GM23338 (cell line): ENCODE data around the gene TRIM31. TPM values are rescaled to one million over a fixed set of nuclear protein-coding genes. Genes with fewer than 3 reads are reported as not detected.

ENCODE experiments used
- ATAC-seq: fragments of 200-7000 bp; cut with Tn5 transposase; 3 replicates; pipeline ENCODE4 v1.9.1; 2020
- DNase-seq: peaks from one replicate; pipeline ENCODE4 v3.0.0-alpha.2; 2015; ENCODE audit warnings: low spot score
- H2AFZ ChIP-seq: fragments of 200-600 bp; sonication (generic); 2 replicates; pipeline ENCODE4 v1.8.0; 2016; ENCODE audit warnings: antibody characterized with exemption, mild to moderate bottlenecking, moderate library complexity
- H3F3A ChIP-seq: fragments of 200-600 bp; sonication (generic); replicated peaks from 2 replicates; pipeline ENCODE4 v1.8.0; 2017; ENCODE audit warnings: antibody characterized with exemption, mixed run types, low read depth
- H3K27ac ChIP-seq: fragments of 200-600 bp; sonication (generic); 2 replicates; pipeline ENCODE4 v1.6.1; 2016; ENCODE audit warnings: low read depth
- H3K27me3 ChIP-seq: fragments of 200-600 bp; sonication (generic); 2 replicates; pipeline ENCODE4 v1.8.0; 2016; ENCODE audit warnings: mild to moderate bottlenecking, mixed run types, moderate library complexity; ENCODE audit not compliant: insufficient read depth
- H3K36me3 ChIP-seq: fragments of 200-600 bp; sonication (generic); 2 replicates; pipeline ENCODE4 v1.8.0; 2016; ENCODE audit warnings: mild to moderate bottlenecking; ENCODE audit not compliant: insufficient read depth
- H3K4me1 ChIP-seq: fragments of 200-600 bp; sonication (generic); 2 replicates; pipeline ENCODE4 v1.8.0; 2016; ENCODE audit warnings: mild to moderate bottlenecking, moderate library complexity; ENCODE audit not compliant: insufficient read depth
- H3K4me2 ChIP-seq: fragments of 200-600 bp; sonication (generic); 2 replicates; pipeline ENCODE4 v1.7.1; 2017; ENCODE audit warnings: mixed run types
- H3K4me3 ChIP-seq: fragments of 200-600 bp; sonication (generic); 2 replicates; pipeline ENCODE4 v1.6.1; 2016; ENCODE audit warnings: mixed run types
- H3K79me2 ChIP-seq: fragments of 200-600 bp; sonication (generic); replicated peaks from 2 replicates; pipeline ENCODE4 v1.8.0; 2017; ENCODE audit warnings: mild to moderate bottlenecking; ENCODE audit not compliant: insufficient read depth
- H3K9me2 ChIP-seq: fragments of 200-600 bp; sonication (generic); 2 replicates; pipeline ENCODE4 v1.8.0; 2017; ENCODE audit not compliant: insufficient read depth
- H4K20me1 ChIP-seq: fragments of 200-600 bp; sonication (generic); replicated peaks from 2 replicates; pipeline ENCODE4 v1.8.0; 2017; ENCODE audit warnings: mild to moderate bottlenecking; ENCODE audit not compliant: insufficient read depth
- H3K27ac Mint-ChIP-seq: 2 replicates; pipeline ENCODE4 v1.8.0; 2020; ENCODE audit warnings: inconsistent platforms, mild to moderate bottlenecking, moderate library complexity, mixed read lengths
- H3K27me3 Mint-ChIP-seq: 3 replicates; pipeline ENCODE4 v1.8.0; 2022; ENCODE audit warnings: low read depth, mild to moderate bottlenecking, moderate library complexity, mixed read lengths, inconsistent platforms; ENCODE audit not compliant: insufficient read depth, poor library complexity
- H3K36me3 Mint-ChIP-seq: 3 replicates; pipeline ENCODE4 v1.8.0; 2021; ENCODE audit warnings: low read depth, mild to moderate bottlenecking, inconsistent platforms, moderate library complexity, mixed read lengths
- H3K4me1 Mint-ChIP-seq: 3 replicates; pipeline ENCODE4 v1.8.0; 2020; ENCODE audit warnings: mild to moderate bottlenecking, inconsistent platforms, mixed read lengths
- H3K4me3 Mint-ChIP-seq: 3 replicates; pipeline ENCODE4 v1.8.0; 2021; ENCODE audit warnings: moderate library complexity, mild to moderate bottlenecking, inconsistent platforms, mixed read lengths
- H3K9me3 Mint-ChIP-seq: 3 replicates; pipeline ENCODE4 v1.8.0; 2020; ENCODE audit warnings: moderate library complexity, mild to moderate bottlenecking, inconsistent platforms, mixed read lengths
- CREB1 ChIP-seq: fragments of 250-450 bp; sonication (Bioruptor Pico); IDR thresholded peaks from 2 replicates; pipeline ENCODE4 v1.5.0; 2020; ENCODE audit warnings: low read depth, mild to moderate bottlenecking, moderate library complexity
- EZH2 ChIP-seq: fragments of 200-600 bp; sonication (generic); IDR thresholded peaks from one replicate; pipeline ENCODE4 v1.8.0; 2017; ENCODE audit warnings: antibody characterized with exemption, mild to moderate bottlenecking, low read depth; ENCODE audit not compliant: unreplicated experiment
- JUNB ChIP-seq: IDR thresholded peaks from one replicate; pipeline ENCODE4 v1.6.1; 2016; ENCODE audit warnings: antibody characterized with exemption; ENCODE audit not compliant: unreplicated experiment
- NANOG ChIP-seq: IDR thresholded peaks from 2 replicates; pipeline ENCODE4 v1.6.1; 2016; ENCODE audit warnings: antibody characterized with exemption, borderline replicate concordance
- POLR2AphosphoS5 ChIP-seq: IDR thresholded peaks from 2 replicates; pipeline ENCODE4 v1.6.1; 2016; ENCODE audit warnings: antibody characterized with exemption, low read depth
- STAT1 ChIP-seq: IDR thresholded peaks from one replicate; pipeline ENCODE4 v1.6.1; 2016; ENCODE audit warnings: antibody characterized with exemption; ENCODE audit not compliant: unreplicated experiment
- ZNF331 ChIP-seq: fragments of 250-450 bp; sonication (Bioruptor Pico); IDR thresholded peaks from 2 replicates; pipeline ENCODE4 v1.5.0; 2020; ENCODE audit warnings: low read depth, mild to moderate bottlenecking, moderate library complexity
- polyA plus RNA-seq: library from polyadenylated mRNA; unstranded; fragments of >200 nt; fragmentation: Nextera tagmentation; extraction: Ambion mirVana; gene quantifications from 2 replicates; pipeline ENCODE4 v1.2.1, GENCODE V29; 2016
- small RNA-seq: library from RNA; depleted of rRNA; stranded (forward); fragments of <200 nt; gene quantifications from one replicate; pipeline ENCODE3, GENCODE V24; 2014; ENCODE audit warnings: low replicate concordance
- total RNA-seq: library from RNA; depleted of rRNA; stranded (reverse); fragments of >200 nt; shearing (Covaris generic); gene quantifications from 2 replicates; pipeline ENCODE4 v1.2.3, GENCODE V29; 2014; rRNA removed
- TF ChIP-seq, protein P1 (sequence below): IDR thresholded peaks from one replicate; pipeline ENCODE4 v1.6.1; 2018; ENCODE audit warnings: antibody characterized with exemption; ENCODE audit not compliant: unreplicated experiment
- TF ChIP-seq, protein P2 (sequence below), 2 experiments: fragments of 200-600 bp in 1 of 2; sonication (generic) in 1 of 2; conservative IDR thresholded peaks; 2 replicates each; pipeline versions ENCODE4 v1.5.1 to v1.6.1; 2016 to 2017; ENCODE audit warnings: antibody characterized with exemption in 2 of 2, low read depth in 2 of 2, mild to moderate bottlenecking in 2 of 2, moderate library complexity in 1 of 2

Gene TRIM31
- total and polyA plus RNA-seq, 2 experiments from 2014 or later = 0.26 TPM; not detected in 1

- no peak for TF ChIP-seq POLR2AphosphoS5
- TF ChIP-seq, protein P1, sequence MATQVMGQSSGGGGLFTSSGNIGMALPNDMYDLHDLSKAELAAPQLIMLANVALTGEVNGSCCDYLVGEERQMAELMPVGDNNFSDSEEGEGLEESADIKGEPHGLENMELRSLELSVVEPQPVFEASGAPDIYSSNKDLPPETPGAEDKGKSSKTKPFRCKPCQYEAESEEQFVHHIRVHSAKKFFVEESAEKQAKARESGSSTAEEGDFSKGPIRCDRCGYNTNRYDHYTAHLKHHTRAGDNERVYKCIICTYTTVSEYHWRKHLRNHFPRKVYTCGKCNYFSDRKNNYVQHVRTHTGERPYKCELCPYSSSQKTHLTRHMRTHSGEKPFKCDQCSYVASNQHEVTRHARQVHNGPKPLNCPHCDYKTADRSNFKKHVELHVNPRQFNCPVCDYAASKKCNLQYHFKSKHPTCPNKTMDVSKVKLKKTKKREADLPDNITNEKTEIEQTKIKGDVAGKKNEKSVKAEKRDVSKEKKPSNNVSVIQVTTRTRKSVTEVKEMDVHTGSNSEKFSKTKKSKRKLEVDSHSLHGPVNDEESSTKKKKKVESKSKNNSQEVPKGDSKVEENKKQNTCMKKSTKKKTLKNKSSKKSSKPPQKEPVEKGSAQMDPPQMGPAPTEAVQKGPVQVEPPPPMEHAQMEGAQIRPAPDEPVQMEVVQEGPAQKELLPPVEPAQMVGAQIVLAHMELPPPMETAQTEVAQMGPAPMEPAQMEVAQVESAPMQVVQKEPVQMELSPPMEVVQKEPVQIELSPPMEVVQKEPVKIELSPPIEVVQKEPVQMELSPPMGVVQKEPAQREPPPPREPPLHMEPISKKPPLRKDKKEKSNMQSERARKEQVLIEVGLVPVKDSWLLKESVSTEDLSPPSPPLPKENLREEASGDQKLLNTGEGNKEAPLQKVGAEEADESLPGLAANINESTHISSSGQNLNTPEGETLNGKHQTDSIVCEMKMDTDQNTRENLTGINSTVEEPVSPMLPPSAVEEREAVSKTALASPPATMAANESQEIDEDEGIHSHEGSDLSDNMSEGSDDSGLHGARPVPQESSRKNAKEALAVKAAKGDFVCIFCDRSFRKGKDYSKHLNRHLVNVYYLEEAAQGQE = no peak
- no peak for TF ChIP-seq ZNF331
- TF ChIP-seq JUNB = no peak
- TF ChIP-seq, protein P2, sequence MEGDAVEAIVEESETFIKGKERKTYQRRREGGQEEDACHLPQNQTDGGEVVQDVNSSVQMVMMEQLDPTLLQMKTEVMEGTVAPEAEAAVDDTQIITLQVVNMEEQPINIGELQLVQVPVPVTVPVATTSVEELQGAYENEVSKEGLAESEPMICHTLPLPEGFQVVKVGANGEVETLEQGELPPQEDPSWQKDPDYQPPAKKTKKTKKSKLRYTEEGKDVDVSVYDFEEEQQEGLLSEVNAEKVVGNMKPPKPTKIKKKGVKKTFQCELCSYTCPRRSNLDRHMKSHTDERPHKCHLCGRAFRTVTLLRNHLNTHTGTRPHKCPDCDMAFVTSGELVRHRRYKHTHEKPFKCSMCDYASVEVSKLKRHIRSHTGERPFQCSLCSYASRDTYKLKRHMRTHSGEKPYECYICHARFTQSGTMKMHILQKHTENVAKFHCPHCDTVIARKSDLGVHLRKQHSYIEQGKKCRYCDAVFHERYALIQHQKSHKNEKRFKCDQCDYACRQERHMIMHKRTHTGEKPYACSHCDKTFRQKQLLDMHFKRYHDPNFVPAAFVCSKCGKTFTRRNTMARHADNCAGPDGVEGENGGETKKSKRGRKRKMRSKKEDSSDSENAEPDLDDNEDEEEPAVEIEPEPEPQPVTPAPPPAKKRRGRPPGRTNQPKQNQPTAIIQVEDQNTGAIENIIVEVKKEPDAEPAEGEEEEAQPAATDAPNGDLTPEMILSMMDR (conservative IDR thresholded peaks at IDR 0.05; ENCODE audit: low read depth in 2 of 2) = no peak
- TF ChIP-seq EZH2 = no peak
- no peak for TF ChIP-seq NANOG
- TF ChIP-seq STAT1 = no peak
- no peak for TF ChIP-seq CREB1 (CRISPR knock-in tag)
Observed at GRCh38 chr6:30055513-30055912, 57.4 kb downstream of the TRIM31 start (continued).

GRCh38 chr6:30053682-30054081, 59.2 kb downstream of the TRIM31 start:
- Histone ChIP-seq H3K79me2 (no peaks in the 10 kb centered on the region), H4K20me1 (no peaks in the 10 kb centered on the region; the same call in 1 of the 2 replicates), H3K4me3 (no peak overlapping the region), H3F3A (no peaks in the 10 kb centered on the region), H2AFZ (no peak overlapping the region), H3K27me3 (no peaks in the 10 kb centered on the region), H3K9me2 (no peaks in the 10 kb centered on the region), H3K36me3 (no peaks in the 10 kb centered on the region), H3K27ac (no peak overlapping the region), H3K4me1 (no peaks in the 10 kb centered on the region), H3K4me2 (no peak overlapping the region)
- no peaks in the 10 kb centered on the region for H3K36me3 Mint-ChIP-seq
- DNase-seq = no peak
- no peak for TF ChIP-seq CREB1 (CRISPR knock-in tag)
- H3K27me3 Mint-ChIP-seq = no peaks in the 10 kb centered on the region
- no peak for ATAC-seq
- H3K4me3 Mint-ChIP-seq = no peak overlapping the region
- H3K4me1 Mint-ChIP-seq = no peaks in the 10 kb centered on the region
- H3K27ac Mint-ChIP-seq = no peak overlapping the region
- no peaks in the 10 kb centered on the region for H3K9me3 Mint-ChIP-seq

Small RNAs within 50 kb of the gene (small RNA-seq; reads per million reads assigned to genes)
- gene RF00554 = not detected
- not detected for gene RF02219
- gene RF02220 = not detected

Other genes with a start within 250 kb of the TRIM31 start
- 173 and 203 TPM in 2 replicates for gene HLA-A, start 170.6 kb downstream of the TRIM31 start, total RNA-seq
- gene HLA-A, start 170.6 kb downstream of the TRIM31 start, polyA plus RNA-seq = 170 and 180 TPM in 2 replicates
- 28.1 and 30.1 TPM in 2 replicates for gene POLR1H, start 51.8 kb downstream of the TRIM31 start, total RNA-seq
- gene POLR1H, start 51.8 kb downstream of the TRIM31 start, polyA plus RNA-seq = 89.4 and 93.6 TPM in 2 replicates
- 19.2 and 19.6 TPM in 2 replicates for gene PPP1R11, start 45.9 kb downstream of the TRIM31 start, total RNA-seq
- 26.6 and 27.3 TPM in 2 replicates for gene PPP1R11, start 45.9 kb downstream of the TRIM31 start, polyA plus RNA-seq
- 0.85 and 0.94 TPM in 2 replicates for gene RNF39, start 37.3 kb downstream of the TRIM31 start, total RNA-seq
- gene RNF39, start 37.3 kb downstream of the TRIM31 start, polyA plus RNA-seq = 0.50 and 1.1 TPM in 2 replicates
- not detected in 2 replicates for gene TRIM40, start 23.1 kb upstream of the TRIM31 start, total RNA-seq
- not detected in 2 replicates for gene TRIM40, start 23.1 kb upstream of the TRIM31 start, polyA plus RNA-seq
- gene TRIM10, start 48.1 kb upstream of the TRIM31 start, total RNA-seq = 0.31 TPM in 1 of 2 replicates, not detected in the other
- not detected in 2 replicates for gene TRIM10, start 48.1 kb upstream of the TRIM31 start, polyA plus RNA-seq
- 0.23 and 1.0 TPM in 2 replicates for gene TRIM15, start 50.5 kb upstream of the TRIM31 start, total RNA-seq
- gene TRIM15, start 50.5 kb upstream of the TRIM31 start, polyA plus RNA-seq = 0.21 and 0.26 TPM in 2 replicates
- gene TRIM26, start 100.3 kb upstream of the TRIM31 start, total RNA-seq = 31.0 and 38.0 TPM in 2 replicates
- gene TRIM26, start 100.3 kb upstream of the TRIM31 start, polyA plus RNA-seq = 9.9 and 11.0 TPM in 2 replicates
- 14.6 and 19.2 TPM in 2 replicates for gene TRIM39, start 213.8 kb upstream of the TRIM31 start, total RNA-seq
- gene TRIM39, start 213.8 kb upstream of the TRIM31 start, polyA plus RNA-seq = 5.4 and 5.9 TPM in 2 replicates
- 63.7 and 79.3 TPM in 2 replicates for gene RPP21, start 232.1 kb upstream of the TRIM31 start, total RNA-seq
- gene RPP21, start 232.1 kb upstream of the TRIM31 start, polyA plus RNA-seq = 161 and 178 TPM in 2 replicates